Measurements from ENCODE around the gene CCDC24.

GRCh38 chr1:43947061-43947873, 44.1 kb upstream of the CCDC24 start:
- no peak for TF ChIP-seq CTCF (IDR thresholded peaks at IDR 0.05)
- no peak for TF ChIP-seq POLR2A (IDR thresholded peaks at IDR 0.05)

Measured in Peyer's patch (tissue), 4 donors.